ENCODE measurements around the gene ALOX15.
"Not testable (repeated sequence)": the region's sequence is repeated elsewhere in the genome, so short reads cannot be mapped to it uniquely, and the experiment has no call there.

The ALOX15 gene

GRCh38 chr17:4631836-4632580 lies 9.5 kb downstream of the ALOX15 start:
- no peak for DNase-seq (ENCODE audit: low read depth)
- no peak overlapping the region for H3K4me3 ChIP-seq (ENCODE audit: control insufficient read depth, low read depth, low read length)
- TF ChIP-seq CTCF (IDR thresholded peaks at IDR 0.05; ENCODE audit: control insufficient read depth, insufficient read depth, low read depth, low read length, missing control alignments), result no peak

- no peak for TF ChIP-seq CTCF (IDR thresholded peaks at IDR 0.05; ENCODE audit: control insufficient read depth, insufficient read depth, low read depth, low read length, missing control alignments)
- H3K4me3 ChIP-seq (ENCODE audit: control insufficient read depth, low read depth, low read length), result no peak overlapping the region
- DNase-seq (ENCODE audit: low read depth), result no peak
Observed at GRCh38 chr17:4631431-4631830, 10.0 kb downstream of the ALOX15 start.

GRCh38 chr17:4626734-4627256 lies 14.7 kb downstream of the ALOX15 start:
- no peak for TF ChIP-seq CTCF (IDR thresholded peaks at IDR 0.05; ENCODE audit: control insufficient read depth, insufficient read depth, low read depth, low read length, missing control alignments)

GRCh38 chr17:4625181-4625617 lies 16.3 kb downstream of the ALOX15 start:
- no peak for DNase-seq (ENCODE audit: low read depth)
- TF ChIP-seq CTCF (IDR thresholded peaks at IDR 0.05; ENCODE audit: control insufficient read depth, insufficient read depth, low read depth, low read length, missing control alignments), result no peak
- no peak overlapping the region for H3K4me3 ChIP-seq (ENCODE audit: control insufficient read depth, low read depth, low read length)

More at GRCh38 chr17:4626734-4627256, 14.7 kb downstream of the ALOX15 start:
- DNase-seq (ENCODE audit: low read depth), result no peak
- H3K4me3 ChIP-seq (ENCODE audit: control insufficient read depth, low read depth, low read length), result no peak overlapping the region

GRCh38 chr17:4624451-4624911 lies 17.0 kb downstream of the ALOX15 start:
- DNase-seq (ENCODE audit: low read depth); H3K4me3 ChIP-seq (ENCODE audit: control insufficient read depth, low read depth, low read length): not testable (repeated sequence)

- TF ChIP-seq CTCF (IDR thresholded peaks at IDR 0.05; ENCODE audit: control insufficient read depth, insufficient read depth, low read depth, low read length, missing control alignments), result no peak
- DNase-seq (ENCODE audit: low read depth), result no peak
- H3K4me3 ChIP-seq (ENCODE audit: control insufficient read depth, low read depth, low read length), result no peak overlapping the region
Observed at GRCh38 chr17:4623249-4623648, 18.2 kb downstream of the ALOX15 start.

- no peak for TF ChIP-seq CTCF (IDR thresholded peaks at IDR 0.05; ENCODE audit: control insufficient read depth, insufficient read depth, low read depth, low read length, missing control alignments)
- H3K4me3 ChIP-seq (ENCODE audit: control insufficient read depth, low read depth, low read length), result no peak overlapping the region
- DNase-seq (ENCODE audit: low read depth), result no peak
Observed at GRCh38 chr17:4622375-4622774, 19.1 kb downstream of the ALOX15 start.
